HG02884 (cell line): Measurements from ENCODE around the gene ZDHHC11B.
"Not testable (repeated sequence)": the region's sequence is repeated elsewhere in the genome, so short reads cannot be mapped to it uniquely, and the experiment has no call there.

Experiments used
- ATAC-seq: cut with Tn5 transposase; IDR thresholded peaks from one replicate; pipeline ENCODE4 v1.9.1; 2021; ENCODE audit warnings: mild to moderate bottlenecking, moderate library complexity; ENCODE audit not compliant: unreplicated experiment

ZDHHC11B gene

DNA sequence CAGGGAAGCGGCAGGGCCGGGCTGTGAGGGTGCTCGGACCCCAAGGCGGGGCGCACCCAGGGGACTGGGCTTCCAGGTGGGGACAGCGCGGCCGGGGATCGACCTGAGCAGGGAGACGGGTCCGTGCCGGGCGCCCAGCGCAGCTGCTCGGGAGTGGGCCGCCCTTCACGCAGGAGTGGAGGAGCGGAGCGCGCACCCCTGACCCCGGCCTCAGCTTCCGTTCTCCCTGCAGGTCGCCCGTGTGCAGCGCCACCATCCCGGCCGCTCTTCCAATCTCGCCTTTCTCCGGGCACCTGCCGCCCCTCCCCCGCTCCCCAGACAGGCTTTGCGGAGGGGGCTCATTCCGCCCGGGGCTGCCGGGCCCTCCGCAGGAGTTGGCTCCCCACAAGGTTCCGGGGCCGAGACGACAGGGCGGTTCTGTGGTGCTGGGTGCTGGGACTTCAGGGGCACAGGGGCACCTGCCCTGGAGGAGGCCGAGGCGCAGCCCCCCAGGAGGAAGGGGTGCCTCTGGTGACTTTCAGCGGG is 714 bp upstream of the ZDHHC11B start:
- peak; percentile 20 for ATAC-seq

DNA sequence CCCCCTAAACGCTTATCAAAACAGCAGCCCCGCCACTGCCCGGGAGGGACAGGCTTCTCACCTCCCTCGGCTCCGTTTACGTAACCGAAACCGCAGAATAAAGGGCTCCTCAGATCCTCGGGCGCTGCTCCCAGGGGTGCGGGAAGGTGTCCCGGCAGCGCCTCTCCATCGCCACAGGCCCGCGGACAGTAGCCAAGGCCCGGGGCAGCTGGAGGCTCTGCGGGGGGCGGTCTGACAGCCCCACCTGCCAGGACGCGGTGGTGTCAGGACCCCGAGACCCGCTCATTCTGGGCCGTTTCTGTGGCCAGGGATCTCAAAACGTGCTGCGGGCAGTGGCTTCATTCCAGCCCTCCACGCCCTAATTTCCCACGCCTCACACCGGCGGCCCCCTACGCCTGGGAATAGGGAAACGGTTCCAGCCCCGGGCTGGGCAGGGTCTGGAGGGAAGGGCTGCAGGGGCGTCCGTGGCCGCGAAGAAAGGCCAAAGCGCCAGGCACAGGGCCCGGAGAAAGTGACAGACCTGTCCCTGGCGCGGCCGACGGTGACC is 575 bp downstream of the ZDHHC11B start:
- ATAC-seq = not testable (repeated sequence)

DNA sequence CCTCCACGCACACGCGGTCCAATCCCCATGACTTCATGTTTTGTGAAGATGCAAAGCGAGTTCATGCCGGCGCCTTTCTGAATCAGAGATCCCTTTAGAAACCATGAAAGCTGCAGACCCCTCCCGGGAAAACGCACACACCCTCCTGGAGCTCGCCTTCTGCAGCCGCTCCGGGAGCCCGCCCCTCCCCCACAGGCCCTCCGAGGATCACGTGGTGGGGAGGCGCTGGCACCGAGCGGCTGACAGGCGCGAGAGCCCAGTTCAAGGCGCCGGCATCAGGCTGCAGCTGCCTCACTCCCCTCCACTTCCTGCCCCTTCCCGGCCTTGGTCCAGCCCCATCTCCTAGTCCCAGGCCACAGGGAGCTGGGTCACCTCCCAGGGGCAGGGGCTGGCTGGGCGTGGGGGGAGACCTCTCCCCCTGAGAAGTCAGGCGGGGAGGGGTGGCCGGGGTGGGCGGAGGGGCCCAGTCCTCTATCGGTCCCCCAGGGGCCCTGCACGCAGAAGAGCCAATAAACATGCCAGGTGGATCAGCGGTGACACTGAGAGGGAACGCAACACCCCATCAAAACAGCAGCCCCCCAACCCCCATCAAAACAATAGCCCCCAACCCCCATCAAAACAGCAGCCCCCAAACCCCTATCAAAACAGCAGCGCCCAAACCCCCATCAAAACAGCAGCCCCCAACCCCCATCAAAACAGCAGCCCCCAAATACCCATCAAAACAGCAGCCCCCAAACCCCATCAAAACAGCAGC is 1.3 kb downstream of the ZDHHC11B start:
- ATAC-seq = not testable (repeated sequence)

DNA sequence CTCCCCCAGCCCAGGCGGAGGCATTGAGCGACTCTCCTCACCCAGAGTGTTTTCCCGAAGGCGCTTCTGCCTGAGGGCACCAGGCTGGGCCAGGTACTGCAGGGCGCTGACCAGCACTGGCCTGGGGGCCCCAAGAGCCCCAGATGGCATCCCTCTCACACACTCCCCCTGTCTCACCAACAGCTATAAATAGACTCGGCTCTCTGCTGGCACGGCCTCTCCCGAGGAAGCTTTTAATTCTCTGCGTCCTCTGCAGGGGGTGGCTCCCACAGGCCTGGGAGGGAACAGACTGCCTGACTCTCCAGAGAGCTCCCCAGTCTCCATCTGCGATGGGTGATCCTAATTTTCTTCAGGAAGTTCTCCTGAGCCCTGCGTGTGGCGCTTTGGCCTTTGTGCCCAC is 2.2 kb downstream of the ZDHHC11B start:
- not testable (repeated sequence) for ATAC-seq

DNA sequence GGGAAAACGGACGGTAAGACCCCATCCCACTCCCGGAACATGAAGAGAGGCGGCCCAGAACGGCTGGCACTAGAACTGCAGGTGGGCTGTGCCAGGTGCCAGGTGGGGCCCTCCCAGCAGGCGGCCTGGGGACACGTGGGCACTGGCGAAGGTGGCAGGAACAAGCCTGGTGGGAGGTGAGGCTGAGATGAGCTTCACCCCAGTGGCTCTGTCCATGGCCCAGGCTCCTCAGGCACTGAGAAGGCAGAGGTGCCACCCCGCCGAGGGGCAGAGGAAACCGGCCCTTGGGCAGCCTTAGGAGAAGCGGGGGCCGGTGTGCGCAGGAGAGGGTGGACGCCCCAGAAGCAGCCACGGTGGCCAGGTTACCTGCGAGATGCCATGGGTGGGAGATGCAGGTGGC is 4.0 kb downstream of the ZDHHC11B start:
- ATAC-seq = not testable (repeated sequence)

DNA sequence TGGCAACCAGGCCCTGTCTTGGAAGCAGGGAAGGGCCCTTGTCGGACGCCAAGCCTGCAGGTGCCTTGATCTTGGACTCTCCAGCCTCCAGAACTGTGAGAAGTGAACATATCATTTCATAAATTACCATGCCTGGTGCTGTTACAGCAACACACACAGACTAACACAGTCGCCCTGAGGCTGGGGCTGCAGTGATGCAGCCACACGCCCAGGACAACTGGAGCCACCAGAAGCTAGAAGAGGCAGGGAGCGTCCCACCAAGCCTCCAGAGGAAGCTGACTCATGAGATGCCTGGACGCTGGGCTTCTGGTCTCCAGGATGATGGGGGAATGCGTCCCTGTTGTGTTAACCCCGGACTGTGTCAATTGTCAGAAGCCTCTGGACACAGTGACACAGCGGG is 5.6 kb downstream of the ZDHHC11B start:
- not testable (repeated sequence) for ATAC-seq

DNA sequence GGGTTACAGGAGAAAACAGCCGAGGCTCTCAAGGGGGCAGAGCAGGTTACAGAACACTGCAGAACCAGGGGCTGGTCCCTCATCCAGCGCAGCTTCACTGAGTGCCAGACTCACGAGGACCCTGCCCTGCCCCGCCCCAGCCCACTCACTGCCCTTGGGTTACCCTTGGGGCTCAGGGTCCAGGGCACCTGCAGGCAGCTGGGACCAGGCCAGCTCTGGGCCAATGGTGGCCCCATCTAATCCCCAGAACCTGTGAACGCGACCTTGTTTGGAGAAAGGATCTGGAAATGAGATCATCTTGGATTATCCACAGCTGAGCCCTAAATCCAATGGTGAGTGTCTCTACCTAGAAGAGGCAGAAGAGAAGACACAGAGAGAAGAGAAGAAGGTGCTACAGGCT is 6.1 kb downstream of the ZDHHC11B start:
- ATAC-seq = not testable (repeated sequence)

DNA sequence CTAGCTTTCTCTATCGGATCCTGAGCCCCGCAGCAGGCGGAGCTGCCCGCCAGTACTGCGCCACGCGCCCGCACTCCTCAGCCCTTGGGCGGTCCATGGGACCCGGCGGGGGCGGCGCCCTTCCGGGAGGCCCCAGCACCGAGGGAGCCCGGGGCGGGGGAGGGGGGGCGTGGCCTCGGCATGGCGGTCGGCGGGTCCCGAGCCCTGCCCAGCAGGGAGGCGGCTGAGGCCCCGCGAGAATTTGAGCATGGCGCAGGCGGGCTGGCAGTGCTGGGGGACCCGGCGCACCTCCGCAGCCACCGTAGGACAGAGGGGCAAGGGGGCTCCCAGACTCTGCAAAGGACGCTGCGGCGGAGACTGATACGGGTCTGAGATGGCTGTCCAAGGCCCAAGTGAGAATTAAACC is 6.8 kb downstream of the ZDHHC11B start:
- ATAC-seq = no peak

DNA sequence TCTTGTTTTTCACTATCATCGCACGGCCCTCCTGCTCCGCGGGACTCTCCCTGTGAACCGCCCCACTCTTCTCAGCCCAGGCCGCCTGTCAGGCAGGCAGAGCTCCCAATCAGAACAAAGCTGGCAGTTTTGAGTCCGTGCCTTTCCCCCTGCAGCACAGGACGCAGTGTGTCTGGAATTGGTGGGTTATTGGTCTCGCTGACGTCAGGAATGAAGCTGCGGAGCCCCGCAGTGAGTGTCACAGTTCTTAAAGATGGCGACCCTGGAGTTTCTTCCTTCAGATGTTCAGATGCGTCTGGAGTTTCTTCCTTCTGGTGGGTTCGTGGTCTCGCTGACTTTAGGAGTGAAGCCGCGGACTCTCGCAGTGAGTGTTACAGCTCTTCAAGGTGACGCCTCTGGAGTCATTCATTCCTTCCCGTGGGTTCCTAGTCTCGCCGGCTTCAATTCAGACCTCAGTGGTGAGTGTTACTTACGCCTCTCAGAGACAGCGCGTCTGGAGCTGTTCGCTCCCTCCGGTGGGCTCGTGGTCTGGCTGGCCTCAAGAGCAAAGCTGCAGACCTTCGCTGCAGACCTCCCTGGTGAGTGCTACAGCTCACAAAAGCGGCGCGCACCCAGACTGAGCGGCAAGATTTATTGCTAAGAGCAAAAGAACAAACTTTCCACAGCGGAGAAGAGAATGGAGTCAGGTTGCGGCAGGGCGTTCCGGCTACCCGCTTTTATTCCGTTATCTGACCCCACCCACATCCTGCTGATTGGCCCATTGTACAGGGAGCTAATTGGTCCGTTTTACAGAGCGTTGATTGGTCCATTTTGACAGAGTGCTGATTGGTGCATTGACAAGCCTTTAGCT is 7.4 kb downstream of the ZDHHC11B start:
- ATAC-seq = no peak

DNA sequence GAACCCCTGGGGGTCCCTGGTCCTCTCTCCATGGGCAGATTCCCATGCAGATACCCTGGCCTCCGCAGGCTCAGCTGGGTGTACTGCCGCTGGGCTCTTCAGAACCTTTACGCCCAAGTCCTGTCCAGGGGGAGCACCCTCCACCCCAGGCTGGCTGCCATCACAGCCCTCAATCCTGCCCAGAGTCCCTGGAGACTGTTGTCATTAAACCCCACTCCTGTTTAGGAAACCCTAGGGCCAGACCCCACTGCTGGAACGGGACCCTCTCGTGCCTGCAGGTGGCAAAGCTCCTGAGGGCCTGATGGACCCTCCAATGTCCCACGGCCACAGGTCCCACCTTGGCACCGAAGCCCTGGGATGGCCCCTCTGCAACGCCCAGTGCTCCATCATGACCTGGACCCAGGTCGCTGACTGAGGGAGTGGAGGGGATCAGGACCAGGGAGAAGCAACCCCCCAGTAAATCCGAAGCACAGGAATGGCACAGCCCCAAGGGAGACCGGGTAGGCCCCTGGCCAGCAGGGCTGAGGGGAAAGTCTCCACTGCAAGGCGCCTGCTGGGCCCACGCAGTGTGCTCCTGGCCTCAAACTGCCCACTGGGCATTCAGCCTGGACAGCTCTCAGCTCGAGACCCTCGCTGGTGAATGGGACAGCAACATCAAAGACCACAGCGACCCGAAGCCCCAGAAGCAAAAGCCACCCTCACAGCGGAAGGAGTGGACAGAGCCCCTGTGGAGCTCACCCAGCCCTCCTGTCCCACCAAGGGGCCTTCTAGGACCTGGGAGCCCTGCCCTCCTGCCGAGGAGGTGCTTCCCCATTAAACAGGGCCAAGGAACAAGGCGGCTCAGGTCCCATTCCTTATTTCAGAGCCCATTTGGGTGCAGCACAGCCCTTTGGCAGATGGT is 8.3 kb downstream of the ZDHHC11B start:
- no peak for ATAC-seq

DNA sequence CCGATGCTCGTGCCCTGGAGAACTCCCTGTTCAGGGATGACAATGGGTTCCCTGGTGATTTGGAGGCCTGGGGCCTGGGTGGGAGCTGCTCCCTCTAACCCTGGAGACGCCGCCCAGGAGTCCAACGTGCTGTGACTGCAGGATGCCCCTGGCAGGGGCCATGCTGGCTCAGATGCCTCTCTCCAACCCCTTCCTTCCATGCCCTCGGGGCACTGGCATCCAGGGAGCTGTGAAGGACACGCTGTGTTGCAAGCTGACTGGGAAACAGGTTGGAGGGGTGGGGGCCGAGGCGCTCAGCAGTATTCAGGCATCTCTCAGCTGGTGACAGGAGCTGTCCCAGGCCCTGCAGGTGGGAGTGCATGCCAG is 9.0 kb downstream of the ZDHHC11B start:
- not testable (repeated sequence) for ATAC-seq

DNA sequence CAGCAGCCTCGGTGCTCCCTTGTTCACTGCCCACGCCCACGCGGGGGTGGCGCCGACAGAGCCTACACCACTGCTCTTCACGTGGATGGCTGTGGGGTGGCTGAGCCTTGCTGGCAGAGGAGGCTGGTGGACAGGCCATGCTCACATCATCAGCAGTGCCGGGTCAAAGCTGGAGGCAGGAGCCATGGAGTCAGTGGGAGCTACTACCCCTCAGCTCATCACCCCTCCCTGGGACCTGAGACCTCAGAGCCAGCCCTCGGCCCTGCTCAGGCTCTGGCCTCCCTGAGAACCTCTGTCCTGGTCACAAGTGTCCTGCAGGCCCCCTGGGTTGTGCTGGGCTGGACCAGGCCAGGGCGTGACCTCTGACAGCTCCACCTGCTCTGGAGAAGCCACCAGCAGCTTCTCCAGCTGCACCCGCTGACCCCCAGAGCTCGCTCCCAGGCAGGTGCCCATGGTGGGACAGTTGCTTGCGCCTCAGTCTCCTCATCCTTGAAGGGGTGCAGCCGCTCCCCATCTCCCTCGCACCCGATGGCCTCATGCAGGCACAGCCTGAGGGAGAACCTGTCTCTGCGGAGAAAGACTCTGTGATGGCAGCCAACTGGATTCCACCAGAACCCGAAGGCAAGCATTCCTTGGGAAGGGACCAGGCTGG is 9.5 kb downstream of the ZDHHC11B start:
- ATAC-seq = not testable (repeated sequence)

DNA sequence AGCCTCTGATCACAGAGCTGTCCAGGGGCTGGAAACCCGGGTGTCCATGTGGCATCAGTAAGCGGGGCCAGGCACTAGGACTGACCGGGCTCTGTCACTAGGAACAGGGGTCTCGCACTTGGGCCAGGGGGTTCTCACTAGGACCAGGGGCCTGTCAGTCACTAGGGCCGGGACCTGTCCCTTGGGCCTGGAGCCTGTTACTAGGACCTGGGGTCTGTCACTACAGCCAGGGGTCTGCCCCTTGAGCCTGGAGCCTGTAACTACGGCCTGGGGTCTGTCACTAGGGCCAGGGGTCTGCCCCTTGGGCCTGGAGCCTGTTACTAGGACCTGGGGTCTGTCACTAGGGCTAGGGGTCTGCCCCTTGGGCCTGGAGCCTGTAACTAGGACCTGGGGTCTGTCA is 10.2 kb downstream of the ZDHHC11B start:
- not testable (repeated sequence) for ATAC-seq

DNA sequence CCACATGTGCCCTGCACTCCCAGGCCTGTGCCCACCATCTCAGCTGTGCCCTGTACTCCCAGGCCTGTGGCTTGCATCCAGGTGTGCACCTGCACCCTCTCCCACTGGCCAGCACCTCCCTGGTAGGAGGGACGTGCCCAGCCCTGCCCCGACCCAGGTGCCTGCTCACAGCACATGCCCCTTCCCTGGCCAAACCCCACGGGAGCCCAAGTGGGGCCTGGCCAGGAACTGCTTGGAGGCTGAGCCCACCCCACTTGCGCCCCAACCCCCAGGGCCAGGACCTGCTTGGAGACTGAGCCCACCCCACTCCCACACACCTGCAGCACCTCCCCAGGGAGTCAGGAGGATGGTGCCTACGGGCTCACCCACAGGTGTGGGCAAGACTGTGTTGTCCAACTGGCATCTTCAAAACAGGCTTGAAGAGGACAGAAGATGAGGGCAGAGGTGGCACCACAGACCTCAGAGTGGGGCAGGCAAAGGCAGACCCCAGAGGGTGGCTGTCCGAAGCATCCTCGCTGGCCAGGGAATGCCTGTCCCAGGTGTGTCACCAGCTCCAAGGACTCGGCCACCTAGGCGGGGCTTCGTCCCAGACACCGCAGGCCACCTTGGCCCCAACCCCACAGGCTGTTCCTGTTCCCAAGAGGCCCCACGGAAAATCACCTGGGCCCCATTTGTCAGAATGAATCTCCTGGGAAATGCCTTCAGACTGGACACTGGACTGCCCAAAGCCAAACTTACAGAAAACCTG is 10.8 kb downstream of the ZDHHC11B start:
- ATAC-seq = no peak

DNA sequence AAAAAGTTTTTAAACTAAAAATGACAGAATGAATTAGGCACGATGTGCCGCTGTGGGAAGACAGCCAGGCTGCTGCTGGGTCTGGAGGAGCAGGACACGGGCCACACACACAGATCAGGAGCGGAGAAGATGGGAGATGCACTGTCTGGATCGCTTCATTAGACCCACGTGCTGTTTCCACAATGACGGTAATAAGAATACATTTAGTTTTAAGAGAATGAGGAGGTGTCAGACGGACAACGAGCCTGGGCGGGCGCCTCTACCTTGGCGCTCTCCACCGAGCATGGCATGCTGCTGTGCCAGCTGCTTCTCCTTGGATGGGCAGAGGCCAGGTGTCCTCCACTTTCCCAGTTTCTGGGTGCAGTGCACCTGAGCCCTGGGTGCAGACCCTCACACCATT is 11.6 kb downstream of the ZDHHC11B start:
- ATAC-seq = not testable (repeated sequence)

DNA sequence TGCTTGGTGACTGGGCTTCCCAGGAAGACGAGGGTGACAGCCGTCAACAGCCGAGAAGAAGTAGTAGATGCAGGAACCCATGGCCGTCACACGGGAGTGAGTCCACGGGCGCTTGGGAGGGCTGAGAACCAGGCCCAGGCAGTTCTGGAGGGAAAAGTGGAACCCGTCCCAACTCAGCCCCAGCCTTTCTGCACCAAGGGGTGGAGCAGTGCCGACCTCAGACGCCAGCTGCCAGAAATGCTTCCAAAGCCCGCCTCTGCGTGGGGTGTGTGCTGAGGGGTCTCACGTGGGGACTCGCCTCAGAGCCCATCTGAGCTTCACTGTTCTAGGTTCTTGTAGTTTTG is 12.0 kb downstream of the ZDHHC11B start:
- not testable (repeated sequence) for ATAC-seq

DNA sequence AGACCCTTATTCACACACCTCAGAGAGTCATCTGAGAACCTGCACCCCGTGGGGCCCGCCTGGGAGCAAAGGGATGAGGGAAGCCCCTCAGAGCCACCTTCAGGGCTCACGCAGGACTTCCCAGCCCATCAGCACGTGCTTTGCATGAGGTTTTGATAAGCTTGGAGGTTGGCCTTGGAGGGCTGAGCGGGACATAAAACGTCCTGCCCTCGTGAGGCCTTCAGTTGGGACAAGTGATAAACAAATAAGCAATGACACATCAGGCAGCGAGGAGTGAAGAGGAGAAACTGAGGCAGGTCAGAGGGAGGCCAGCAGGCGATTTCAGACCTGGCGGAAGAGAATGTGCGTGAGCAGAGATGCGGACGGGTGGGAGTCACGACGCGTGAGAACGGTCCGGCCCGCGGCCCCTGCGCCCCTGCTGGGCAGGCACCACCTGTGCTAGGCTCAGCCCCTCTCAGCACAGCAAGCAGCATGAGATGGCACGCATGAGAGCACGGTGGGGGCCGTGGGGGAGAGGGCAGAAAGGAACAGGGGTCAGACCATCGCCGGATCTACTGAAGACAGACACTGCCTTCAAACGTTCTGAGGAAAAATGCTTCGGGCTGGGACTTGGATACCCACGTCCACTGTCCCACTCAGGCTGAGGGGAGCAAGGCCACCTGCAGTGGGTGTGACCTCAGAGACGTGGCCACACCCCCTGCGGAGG is 12.5 kb downstream of the ZDHHC11B start:
- ATAC-seq = not testable (repeated sequence)

DNA sequence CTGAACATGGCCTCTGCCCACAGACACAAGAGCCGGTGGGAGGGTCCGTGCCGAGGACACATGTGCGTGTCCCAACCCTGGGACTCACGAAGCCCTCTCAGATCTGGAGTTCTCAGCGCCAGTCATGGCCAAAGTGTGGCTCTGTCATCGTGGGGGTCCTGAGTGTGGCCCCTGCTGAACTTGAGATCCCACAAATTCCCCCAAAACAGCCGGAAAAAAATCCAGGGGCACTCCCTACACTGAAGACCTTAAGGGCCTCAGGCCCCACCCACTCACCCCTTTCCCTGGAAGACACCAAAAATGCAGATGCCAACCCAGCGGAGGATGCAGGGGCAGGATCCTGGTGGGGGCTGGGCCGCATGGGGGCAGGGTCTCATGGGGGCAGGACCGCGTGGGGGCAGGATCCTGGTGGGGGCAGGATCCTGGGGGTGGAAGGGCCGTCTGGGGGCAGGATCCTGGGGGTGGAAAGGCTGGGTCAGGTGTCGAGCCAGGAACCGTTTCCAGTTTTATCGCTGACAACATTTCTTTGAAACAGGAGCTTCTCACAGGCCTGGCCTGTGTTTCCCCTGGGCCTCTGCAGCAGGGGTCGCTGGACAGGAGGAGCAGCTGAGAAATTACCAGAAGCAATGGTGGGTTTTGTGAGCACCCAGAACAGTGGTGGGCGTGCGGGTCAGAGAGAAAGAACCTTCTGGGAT is 13.3 kb downstream of the ZDHHC11B start:
- ATAC-seq = not testable (repeated sequence)
